ENCODE measurements around the gene MRPL20.
"Not testable (repeated sequence)": the region's sequence is repeated elsewhere in the genome, so short reads cannot be mapped to it uniquely, and the experiment has no call there.

MRPL20 gene

DNA sequence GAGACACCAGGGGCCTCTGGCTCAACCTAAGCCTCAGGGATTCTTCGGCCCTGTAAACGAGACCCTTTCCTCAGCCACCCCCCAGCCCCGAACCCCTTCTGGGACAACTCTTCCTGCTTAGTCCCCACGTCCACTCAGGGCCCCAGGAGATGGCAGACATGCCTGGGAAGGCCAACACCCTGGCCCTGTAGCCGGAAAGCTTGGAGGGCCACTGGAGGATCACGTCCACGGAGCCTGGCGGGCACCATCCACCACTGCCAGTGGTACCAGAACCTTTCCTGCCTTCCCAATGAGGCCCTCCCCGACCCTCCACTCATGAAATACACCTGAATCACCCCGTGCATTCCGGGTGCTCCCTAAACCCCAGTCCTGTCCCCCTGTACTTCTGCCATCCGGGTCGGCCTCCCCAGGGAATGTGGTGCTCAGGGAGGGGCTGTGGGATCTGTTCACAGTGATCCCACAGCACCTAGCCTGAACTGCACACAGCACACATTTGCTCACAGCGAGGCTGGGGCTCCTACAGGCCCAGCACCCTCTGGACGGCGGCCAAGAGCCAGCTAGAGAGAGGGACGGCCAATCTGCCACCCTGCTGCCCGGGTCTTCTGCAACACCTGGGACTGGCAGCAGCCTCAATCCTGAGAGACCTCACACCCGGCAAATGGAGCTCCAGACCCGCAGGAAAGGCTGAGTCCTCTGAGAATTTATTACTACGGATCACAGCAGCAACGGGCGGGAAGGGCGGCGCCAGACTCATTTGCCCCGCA lies 33.9 kb downstream of the MRPL20 start:
- no peak overlapping the region for H3K4me3 ChIP-seq (ENCODE audit: low read length)

DNA sequence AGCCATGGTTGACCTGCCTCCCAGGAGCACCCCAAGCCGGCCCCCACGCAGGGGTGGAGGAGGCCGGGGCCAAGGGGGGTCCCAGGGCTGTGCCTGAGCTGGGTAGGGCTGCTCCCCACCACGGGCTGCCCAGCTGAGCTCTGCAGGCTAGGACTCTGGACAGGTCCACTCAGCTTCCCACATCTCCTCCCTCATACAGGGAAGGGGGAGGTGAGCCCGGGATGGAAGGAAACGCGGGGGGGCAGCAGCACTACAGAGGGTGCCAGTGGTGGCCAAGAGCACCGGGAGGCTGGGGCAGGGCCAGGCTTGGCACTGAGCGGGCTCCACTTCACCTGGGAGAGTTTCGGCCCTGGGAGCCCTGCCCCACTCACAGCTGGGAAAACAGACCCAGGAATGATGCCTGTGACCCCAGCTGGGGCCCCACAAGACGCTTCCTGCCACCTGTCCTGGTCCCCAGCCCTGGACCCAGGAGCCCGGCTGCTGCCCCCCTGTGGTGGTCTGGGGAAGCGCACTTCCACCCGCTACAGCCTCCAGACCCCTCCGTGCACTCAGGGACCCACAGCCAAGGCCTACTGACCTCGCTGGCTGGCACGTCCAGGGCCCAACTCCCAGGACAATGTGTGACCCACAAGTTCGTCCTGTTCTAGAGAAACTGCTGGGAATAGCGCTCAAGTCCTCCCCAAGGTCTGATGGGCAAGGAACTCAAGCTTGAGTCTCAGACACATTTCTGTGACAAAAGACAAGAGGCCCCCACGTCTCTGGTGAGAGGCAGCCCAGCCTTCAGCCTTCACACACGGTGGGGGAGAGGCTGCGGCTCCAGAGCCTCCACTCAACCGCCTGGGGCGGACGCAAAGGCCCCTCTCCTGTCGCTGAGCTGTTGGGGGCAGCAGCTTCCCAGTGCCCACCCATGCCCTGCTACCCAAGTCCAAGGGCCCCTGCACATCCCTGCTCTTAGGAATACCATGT lies 35.1 kb downstream of the MRPL20 start:
- DNase-seq (ENCODE audit: low read depth, low spot score), result peak; percentile 42
- H3K4me3 ChIP-seq (ENCODE audit: low read length), result no peak overlapping the region

More for the DNA sequence above, 33.9 kb downstream of the MRPL20 start:
- no peak for DNase-seq (ENCODE audit: low read depth, low spot score)

DNA sequence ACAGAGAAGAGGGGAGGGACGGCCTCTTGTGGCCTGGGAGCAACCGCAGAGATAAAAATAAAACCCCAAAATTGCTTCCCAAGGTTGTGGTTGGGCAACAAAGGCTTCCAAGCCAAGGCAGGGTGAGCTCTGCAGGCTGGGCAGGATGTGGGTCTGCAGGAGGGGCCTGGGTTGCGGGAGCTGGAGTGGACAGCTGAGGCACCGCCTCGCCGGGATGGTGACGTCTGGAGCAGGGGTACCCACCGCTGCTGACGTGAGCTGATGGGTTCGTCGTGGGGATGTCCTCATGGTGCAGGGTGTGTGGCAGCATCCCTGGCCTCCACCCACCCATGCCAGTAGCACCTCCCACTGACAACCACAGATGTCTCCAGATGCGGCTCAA lies 35.7 kb downstream of the MRPL20 start:
- DNase-seq (ENCODE audit: low read depth, low spot score), result peak; percentile 84
- no peak overlapping the region for H3K4me3 ChIP-seq (ENCODE audit: low read length)

DNA sequence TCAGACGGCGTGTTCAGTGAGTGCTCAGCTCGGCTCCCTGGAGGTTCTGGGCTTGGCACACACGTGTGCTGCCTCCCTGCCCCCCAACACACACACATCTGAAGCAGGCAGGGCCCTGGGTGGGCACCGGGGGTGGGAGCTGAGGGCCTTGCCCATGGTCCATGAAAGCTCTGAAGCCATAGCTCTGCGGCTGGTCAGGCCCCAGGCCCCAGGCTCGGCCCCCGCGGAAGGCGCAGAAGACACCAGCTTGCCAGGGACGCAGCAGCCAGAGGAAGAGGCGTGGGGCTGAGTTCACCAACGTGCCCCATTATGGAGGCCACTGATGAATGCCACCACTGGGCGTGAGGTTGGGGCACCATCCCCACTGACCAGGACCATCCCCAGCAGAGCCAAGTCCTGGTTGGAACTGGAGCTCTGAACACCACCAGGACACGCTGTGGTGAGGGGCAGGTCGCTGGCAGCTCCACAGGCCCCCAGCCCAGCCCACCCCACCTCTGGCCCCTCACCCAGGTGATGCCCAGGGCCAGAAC lies 36.3 kb downstream of the MRPL20 start:
- no peak overlapping the region for H3K4me3 ChIP-seq (ENCODE audit: low read length)
- no peak for DNase-seq (ENCODE audit: low read depth, low spot score)

DNA sequence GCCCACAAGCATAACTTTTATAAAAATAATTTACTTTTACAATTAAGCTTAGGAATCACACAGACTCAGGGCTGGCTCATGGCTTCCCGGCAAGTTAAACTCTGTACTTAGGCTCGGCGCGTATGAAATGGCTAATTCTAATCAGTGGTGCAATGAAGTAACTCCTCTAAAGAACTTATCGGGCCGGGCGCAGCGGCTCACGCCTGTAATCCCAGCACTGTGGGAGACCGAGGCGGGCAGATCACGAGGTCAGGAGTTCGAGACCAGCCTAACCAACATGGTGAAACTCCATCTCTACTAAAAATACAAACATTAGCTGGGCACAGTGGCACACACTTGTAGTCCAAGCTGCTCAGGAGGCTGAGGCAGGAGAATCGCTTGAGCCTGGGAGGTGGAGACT lies 37.0 kb downstream of the MRPL20 start:
- H3K4me3 ChIP-seq (ENCODE audit: low read length); DNase-seq (ENCODE audit: low read depth, low spot score): not testable (repeated sequence)

DNA sequence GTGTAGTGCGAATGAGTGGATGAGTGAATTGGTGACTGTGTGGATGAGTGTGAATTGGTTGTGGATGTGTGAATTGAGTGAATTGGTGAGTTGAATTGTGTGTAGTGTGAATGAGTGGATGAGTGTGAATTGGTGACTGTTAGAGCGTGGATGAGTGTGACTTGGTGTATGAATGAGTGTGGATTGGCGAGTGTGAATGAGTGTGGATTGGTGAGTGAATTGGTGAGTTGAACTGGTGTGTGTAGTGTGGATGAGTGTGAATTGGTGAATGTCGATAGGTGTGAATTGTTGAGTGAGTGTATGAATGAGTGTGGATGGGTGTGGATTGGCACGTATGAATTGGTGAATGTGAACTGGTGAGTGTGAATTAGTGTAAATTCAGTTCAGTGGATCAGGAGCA lies 39.8 kb downstream of the MRPL20 start:
- no peak overlapping the region for H3K4me3 ChIP-seq (ENCODE audit: low read length)
- DNase-seq (ENCODE audit: low read depth, low spot score), result no peak

DNA sequence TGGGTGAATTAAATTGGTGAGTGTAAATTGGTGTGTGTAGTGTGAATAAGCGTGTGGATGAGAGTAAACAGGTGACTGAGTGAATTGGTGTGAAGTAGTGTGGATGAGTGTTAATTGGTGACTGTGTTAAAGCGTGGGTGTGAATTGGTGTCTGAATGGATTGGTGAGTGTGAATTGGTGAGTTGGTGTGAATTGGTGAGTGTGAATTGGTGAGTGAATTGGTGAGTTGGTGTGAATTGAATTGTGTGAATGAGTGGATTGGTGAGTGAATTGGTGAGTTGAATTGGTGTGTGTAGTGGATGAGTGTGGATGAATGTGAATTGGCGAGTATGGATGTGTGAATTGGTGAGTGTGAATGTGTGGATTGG lies 40.4 kb downstream of the MRPL20 start:
- DNase-seq (ENCODE audit: low read depth, low spot score), result no peak
- H3K4me3 ChIP-seq (ENCODE audit: low read length), result no peak overlapping the region

DNA sequence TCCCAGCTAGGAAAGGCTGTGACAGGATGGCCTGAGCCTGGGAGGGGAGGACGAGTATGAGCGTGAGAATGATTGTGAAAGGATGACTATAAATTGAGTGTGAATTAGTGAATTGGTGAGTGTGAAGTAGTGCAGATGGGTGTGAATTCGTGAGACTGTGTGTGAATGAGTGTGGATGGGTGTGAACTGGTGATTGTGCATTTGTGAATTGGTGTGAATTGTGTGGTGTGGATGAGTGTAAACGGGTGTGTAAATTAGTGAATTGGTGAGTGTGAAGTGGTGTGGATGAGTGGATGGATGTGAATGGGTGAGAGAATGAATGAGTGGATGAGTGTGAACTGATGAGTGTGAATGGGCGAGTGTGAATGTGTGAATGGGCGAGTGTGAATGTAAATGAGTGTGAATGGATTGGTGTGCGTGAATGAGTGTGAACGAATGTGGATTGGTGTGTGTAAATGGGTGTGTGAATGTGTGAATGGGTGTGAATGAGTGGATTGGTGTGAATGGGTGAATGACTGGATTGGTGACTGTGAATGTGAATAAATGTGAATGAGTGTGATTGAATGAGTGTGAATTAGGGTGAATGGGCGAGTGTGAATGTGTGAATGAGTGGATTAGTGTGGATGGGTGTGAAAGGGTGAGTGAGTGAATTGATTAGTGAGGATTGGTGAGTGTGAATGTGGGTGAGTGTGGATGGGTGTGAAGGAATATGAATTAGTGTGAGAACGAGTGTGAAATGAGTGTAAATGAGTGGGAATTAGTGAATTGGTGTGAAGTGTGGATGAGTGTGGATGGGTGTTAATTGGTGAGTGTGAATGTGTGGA lies 41.0 kb downstream of the MRPL20 start:
- no peak for DNase-seq (ENCODE audit: low read depth, low spot score)
- H3K4me3 ChIP-seq (ENCODE audit: low read length), result no peak overlapping the region

DNA sequence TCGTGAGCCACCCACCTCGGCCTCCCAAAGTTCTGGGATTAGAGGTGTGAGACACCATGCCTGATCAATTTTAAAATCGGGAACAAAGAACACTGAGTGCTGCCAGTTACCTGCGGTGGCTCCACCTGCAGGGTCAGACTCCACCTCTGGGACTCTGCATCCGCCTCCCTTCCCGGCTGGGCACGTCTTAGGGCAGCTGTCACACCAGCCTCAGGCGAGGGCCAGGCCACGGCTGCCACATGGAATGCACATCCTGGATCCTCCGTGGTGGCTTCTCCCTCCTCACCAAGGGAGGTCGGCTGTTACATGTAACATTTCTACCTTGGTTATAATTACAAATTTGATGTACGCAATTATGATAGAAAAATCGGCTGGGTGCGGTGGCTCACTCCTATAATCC lies 42.8 kb downstream of the MRPL20 start:
- DNase-seq (ENCODE audit: low read depth, low spot score), result no peak
- no peak overlapping the region for H3K4me3 ChIP-seq (ENCODE audit: low read length)

DNA sequence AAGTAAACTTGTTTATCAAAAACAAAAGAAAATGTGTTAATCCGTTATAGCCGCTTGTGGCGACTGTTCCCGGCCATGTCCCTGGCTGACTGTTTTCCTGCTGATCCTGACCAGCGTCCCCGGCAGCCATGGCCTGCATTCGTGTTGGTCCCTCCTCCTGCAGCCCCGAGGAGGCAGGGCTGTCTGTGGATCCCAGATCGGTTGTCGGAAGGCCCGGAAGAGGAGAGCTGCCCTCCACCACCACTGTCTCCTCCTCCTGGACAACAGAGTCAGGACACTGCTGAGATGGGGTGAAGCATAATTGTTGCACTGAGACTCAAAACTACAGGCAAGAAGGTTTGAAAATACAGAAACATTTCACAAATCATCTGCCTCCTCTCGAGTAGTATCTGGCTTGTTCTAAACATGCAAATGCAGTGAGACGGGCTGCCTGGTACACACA lies 45.1 kb downstream of the MRPL20 start:
- H3K4me3 ChIP-seq (ENCODE audit: low read length), result no peak overlapping the region
- DNase-seq (ENCODE audit: low read depth, low spot score), result no peak

DNA sequence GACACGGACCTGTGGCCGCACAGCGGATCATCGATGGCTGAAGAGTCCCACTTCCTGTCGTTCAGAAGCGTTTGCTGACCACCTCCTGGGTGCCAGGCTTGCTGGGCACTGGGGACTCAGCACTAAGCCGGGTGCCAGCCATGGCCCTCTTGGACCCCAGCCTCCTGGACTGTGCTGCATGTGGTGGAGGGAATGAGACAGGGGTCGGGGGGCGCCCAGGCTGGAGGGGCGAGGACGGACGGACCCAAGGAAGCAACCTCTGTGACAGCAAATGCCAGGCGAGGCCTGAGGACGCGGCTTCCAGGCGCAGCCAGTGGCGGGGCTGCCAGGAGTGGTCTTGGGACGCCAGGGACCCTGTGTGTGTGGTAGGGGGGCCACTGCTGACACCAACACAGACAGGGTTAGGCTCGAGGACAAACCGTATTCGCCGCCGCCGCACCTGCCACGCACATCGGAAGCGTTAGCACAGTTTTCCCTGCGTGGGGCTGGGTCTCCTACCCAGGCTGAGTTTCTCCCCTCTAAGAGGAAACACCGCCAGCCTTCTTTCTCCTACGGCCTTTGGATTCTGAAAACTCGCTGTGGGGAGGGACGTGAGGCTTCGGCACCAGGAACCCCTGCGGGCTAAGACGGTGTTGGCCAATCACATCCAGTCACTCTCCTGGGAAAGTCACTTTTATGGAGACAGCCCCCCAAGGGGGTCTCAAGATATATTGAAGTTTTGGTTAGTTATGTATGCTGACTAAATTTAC lies 45.7 kb downstream of the MRPL20 start:
- DNase-seq (ENCODE audit: low read depth, low spot score), result no peak
- no peak overlapping the region for H3K4me3 ChIP-seq (ENCODE audit: low read length)

DNA sequence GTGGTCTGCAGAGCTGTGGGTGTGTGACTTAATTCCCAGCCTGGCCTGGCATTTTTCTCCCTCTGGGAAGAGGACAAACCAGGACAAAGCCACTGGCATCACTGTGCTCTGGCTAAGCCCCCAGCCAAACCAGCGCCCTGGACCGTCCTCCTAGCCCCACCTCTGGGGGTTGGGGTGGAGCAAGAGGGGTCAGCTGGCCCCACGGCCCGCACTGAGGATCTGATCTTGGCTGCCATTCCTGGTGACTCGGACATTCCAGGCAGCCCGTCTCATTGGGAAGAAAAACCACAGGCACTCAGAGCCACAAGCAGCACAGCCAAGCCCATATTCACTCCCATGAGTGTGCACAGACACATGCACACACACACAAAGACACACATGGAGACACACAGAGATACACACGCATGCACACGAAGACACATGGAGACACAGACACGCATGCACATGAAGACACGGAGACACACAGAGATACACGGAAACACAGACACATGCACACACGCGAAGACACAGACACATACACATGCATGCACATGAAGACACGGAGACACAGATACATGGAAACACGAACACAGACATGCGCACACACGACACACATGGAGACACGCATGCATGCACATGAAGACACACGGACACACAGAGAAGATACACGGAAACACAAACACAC lies 46.5 kb downstream of the MRPL20 start:
- no peak overlapping the region for H3K4me3 ChIP-seq (ENCODE audit: low read length)
- no peak for DNase-seq (ENCODE audit: low read depth, low spot score)

DNA sequence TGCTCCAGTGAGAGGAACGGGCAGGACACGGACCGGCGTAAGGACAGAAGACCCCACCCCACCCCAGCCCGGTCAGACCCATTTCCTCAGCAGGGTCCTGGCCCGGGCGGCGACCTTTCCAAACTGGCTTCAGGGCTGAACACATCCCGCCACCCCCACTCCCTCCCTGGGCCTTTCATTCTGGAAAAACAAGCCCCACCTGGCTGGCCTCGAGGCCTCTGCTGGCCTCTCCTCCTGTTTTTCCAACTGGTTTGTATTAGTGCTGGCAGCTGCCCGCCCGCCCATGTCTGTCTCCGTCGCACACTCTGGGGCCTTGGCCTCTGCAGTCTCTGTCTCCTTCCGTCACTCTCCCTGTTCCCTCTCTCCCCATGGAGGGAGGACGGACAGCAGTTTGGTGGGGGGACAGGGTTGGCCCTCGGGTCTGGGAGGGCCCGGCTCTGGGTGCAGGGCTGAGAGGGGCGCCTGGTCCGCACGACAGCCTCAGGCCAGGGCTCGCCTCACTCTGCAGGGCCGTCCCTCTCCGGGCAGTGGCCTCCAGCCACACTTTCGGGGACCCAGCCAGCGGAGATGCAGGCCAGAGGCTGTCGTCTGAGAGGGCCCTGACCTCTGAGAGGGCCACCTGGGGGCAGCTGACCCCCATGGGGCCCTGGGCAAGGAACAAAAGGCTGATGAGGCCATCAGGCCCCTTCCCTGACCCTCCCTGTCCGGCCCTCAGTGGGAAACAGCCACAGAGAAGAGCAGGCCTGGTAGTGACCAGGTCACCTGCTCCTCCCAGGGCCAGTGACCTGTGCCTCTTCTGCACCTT lies 47.2 kb downstream of the MRPL20 start:
- no peak for DNase-seq (ENCODE audit: low read depth, low spot score)
- no peak overlapping the region for H3K4me3 ChIP-seq (ENCODE audit: low read length)

DNA sequence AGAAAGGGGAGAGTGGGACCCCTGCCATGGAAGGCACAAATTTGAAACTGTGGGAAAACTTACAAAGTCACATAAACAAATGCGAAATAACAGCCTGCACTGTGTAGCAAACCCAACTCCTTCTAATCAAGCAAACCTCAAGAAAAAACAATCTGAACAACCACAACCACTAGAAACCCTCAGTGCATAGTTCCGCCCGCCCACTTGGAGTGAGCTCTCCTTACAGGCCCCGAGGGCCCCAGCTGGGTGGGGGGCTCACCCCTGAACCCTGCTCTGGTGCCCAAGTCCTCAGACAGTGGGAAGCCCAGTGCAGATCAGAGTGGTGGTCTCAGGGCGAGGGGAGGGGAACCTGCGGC lies 47.8 kb downstream of the MRPL20 start:
- peak; percentile 46 for DNase-seq (ENCODE audit: low read depth, low spot score)
- H3K4me3 ChIP-seq (ENCODE audit: low read length), result no peak overlapping the region

DNA sequence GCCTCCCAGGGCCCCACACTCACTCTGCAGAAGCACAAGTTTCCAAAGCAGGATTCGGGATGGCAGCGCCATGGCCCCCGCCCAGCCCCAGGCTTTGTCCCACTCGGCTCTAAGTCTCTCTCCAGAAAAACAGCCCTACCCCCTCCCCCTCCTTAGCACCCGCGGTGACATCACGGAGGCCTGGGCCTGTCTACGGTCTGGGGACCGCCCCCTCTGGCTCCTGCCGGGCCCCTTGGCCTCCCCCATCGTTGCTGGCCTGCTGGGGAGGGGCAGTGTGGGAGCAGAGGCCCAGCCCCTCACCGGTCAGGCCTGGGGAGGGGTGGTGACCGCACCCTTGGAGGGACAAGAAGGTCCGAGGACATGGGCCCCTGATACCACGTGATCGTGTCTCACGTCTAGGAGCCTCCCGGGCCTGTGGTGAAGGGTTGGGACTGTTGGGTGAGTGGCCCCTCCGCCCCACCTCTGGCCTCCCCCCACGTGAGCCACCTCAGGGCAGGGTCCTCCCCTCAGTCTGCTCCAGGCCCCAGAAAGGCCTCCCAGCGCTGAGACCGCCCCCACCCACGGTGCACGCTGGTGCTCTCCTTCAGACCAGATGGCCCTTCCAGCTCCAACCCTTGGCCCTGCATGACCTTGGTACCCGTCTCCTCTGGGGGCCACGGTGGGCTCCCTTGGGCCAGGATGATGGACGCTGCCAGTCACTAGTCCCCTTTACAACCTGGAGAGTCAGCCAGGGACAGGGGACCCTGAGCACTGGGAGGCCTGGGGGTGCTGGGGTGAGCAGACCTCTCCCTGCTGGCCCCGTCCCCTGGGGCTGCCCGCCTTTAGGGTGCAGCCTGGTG lies 48.4 kb downstream of the MRPL20 start, which contains the start of gene MXRA8:
TSS of gene MXRA8 (minus strand) at position 123 of the 839 bp plus-strand sequence. CDS start at position 72, 51 bp downstream.
- H3K4me3 ChIP-seq (ENCODE audit: low read length), result no peak within 1 kb of the TSS
- DNase-seq (ENCODE audit: low read depth, low spot score), result no peak

DNA sequence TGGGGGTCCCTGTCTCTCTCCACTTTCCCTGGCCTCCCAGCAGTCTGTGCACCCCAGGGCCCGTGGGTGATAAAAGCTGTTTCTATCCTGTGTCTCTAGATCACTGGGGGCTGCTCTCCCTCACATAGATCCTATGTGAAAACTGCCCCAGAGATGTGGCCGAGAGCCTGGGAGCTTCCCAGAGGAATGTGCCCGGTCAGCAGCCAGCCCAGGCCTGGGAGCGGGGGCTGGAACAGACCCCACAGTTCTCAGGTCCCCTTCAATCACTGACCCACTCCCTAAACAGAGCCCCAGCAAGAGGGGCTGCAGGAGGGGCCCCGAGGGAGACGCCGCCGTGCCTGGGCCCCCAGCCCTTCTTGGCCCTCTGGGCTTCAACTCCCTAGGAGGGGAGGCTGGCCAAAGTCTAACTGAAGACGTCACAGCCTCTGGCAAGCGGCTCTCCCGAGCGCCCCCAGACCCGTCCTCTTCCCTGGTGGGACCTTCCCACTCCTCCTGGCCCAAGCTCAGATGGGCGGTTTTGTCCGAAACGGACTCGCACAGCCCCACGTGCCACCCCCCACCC lies 49.1 kb downstream of the MRPL20 start:
- H3K4me3 ChIP-seq (ENCODE audit: low read length), result no peak overlapping the region
- DNase-seq (ENCODE audit: low read depth, low spot score), result no peak

Measured in Jurkat, Clone E6-1 (cell line).